ENCODE results near the gene ZNF577. TPM values are rescaled to one million over a fixed set of nuclear protein-coding genes. Genes with fewer than 3 reads are reported as not detected.
A peak's percentile ranks its signal among the peaks of the same experiment; 100 is the strongest.

Gene ZNF577
- total and polyA plus RNA-seq, 3 experiments from 2014 or later = 4.6 to 5.2 (median 4.8) TPM

GRCh38 chr19:51901860-51902259 is 14.1 kb upstream of the ZNF577 start:
- no peaks in the 10 kb centered on the region for H3K27me3 ChIP-seq (ENCODE audit: insufficient read depth, low read length, poor library complexity, severe bottlenecking)
- ChIA-PET CTCF (no interaction called here), POLR2A (no interaction called here)
- Mint-ChIP-seq H3K36me3 (peaks cover 25 to 82% (median 73%) of the 10 kb centered on the region in 3 donors), H3K9me3 (peaks cover 29 to 92% (median 79%) of the 10 kb centered on the region in 5 donors), H3K27ac (no peak overlapping the region), H3K4me3 (peak overlapping the region in 1 of 7 donors; percentile 59), H3K4me1 (peaks cover 20 to 37% (median 27%) of the 10 kb centered on the region in 3 donors), H3K27me3 (peaks cover 5% of the 10 kb centered on the region in 2 donors)
- no peak overlapping the region for H3K27ac ChIP-seq (ENCODE audit: low read depth, low read length)
- peaks cover 34% of the 10 kb centered on the region for H3K36me3 ChIP-seq (ENCODE audit: insufficient read depth, low read length)
- DNase-seq = no peak
- no peak overlapping the region for H3K4me3 ChIP-seq (ENCODE audit: low read length)
- H3K4me1 ChIP-seq (ENCODE audit: insufficient read depth, low read length) = peaks cover 14% of the 10 kb centered on the region
- peaks cover 51% of the 10 kb centered on the region for H3K9me3 ChIP-seq (ENCODE audit: low read length)

GRCh38 chr19:51891193-51891747 is 3.5 kb upstream of the ZNF577 start:
- no peaks in the 10 kb centered on the region for H3K4me1 ChIP-seq (ENCODE audit: insufficient read depth, low read length)
- H3K27ac Mint-ChIP-seq = no peak overlapping the region
- no peaks in the 10 kb centered on the region for H3K27me3 Mint-ChIP-seq
- no peak overlapping the region for H3K4me3 Mint-ChIP-seq
- H3K36me3 Mint-ChIP-seq = peaks cover 50 to 92% (median 89%) of the 10 kb centered on the region in 3 donors
- peak overlapping the region; percentile 45 for H3K4me3 ChIP-seq (ENCODE audit: low read length)
- H3K4me1 Mint-ChIP-seq = peaks cover 0 to 17% (median 7%) of the 10 kb centered on the region in 3 donors
- ChIA-PET CTCF (no interaction called here), POLR2A (no interaction called here)
- peaks cover 82% of the 10 kb centered on the region for H3K9me3 ChIP-seq (ENCODE audit: low read length)
- no peak overlapping the region for H3K27ac ChIP-seq (ENCODE audit: low read depth, low read length)
- no peaks in the 10 kb centered on the region for H3K27me3 ChIP-seq (ENCODE audit: insufficient read depth, low read length, poor library complexity, severe bottlenecking)
- no peak for DNase-seq
- peaks cover 57% of the 10 kb centered on the region for H3K36me3 ChIP-seq (ENCODE audit: insufficient read depth, low read length)
- peaks cover 55 to 98% (median 97%) of the 10 kb centered on the region in 5 donors for H3K9me3 Mint-ChIP-seq

- Histone ChIP-seq H3K9me3 (ENCODE audit: low read length) (peaks cover 84% of the 10 kb centered on the region), H3K27ac (ENCODE audit: low read depth, low read length) (no peak overlapping the region), H3K4me1 (ENCODE audit: insufficient read depth, low read length) (no peaks in the 10 kb centered on the region), H3K36me3 (ENCODE audit: insufficient read depth, low read length) (peaks cover 45% of the 10 kb centered on the region), H3K27me3 (ENCODE audit: insufficient read depth, low read length, poor library complexity, severe bottlenecking) (no peaks in the 10 kb centered on the region), H3K4me3 (ENCODE audit: low read length) (no peak overlapping the region)
- Mint-ChIP-seq H3K27ac (no peak overlapping the region), H3K4me1 (peaks cover 0 to 17% (median 7%) of the 10 kb centered on the region in 3 donors), H3K9me3 (peaks cover 58 to 97% (median 96%) of the 10 kb centered on the region in 5 donors), H3K27me3 (no peaks in the 10 kb centered on the region), H3K36me3 (peaks cover 40 to 89% (median 86%) of the 10 kb centered on the region in 3 donors), H3K4me3 (no peak overlapping the region)
- ChIA-PET POLR2A (no interaction called here), CTCF (no interaction called here)
- no peak for DNase-seq
These were observed 2.2 kb upstream of the ZNF577 start for GRCh38 chr19:51889934-51890333.

- H3K4me3 ChIP-seq (ENCODE audit: low read length) = no peak overlapping the region
- Mint-ChIP-seq H3K36me3 (peaks cover 30 to 84% (median 82%) of the 10 kb centered on the region in 3 donors), H3K27ac (no peak overlapping the region), H3K9me3 (peaks cover 67 to 94% (median 89%) of the 10 kb centered on the region in 5 donors), H3K4me1 (peaks cover 0 to 17% (median 7%) of the 10 kb centered on the region in 3 donors), H3K4me3 (no peak overlapping the region), H3K27me3 (no peaks in the 10 kb centered on the region)
- POLR2A ChIA-PET = no interaction called here
- no peaks in the 10 kb centered on the region for H3K27me3 ChIP-seq (ENCODE audit: insufficient read depth, low read length, poor library complexity, severe bottlenecking)
- CTCF ChIA-PET = no interaction called here
- no peak overlapping the region for H3K27ac ChIP-seq (ENCODE audit: low read depth, low read length)
- no peak for DNase-seq
- H3K36me3 ChIP-seq (ENCODE audit: insufficient read depth, low read length) = peaks cover 14% of the 10 kb centered on the region
- peaks cover 79% of the 10 kb centered on the region for H3K9me3 ChIP-seq (ENCODE audit: low read length)
- no peaks in the 10 kb centered on the region for H3K4me1 ChIP-seq (ENCODE audit: insufficient read depth, low read length)
These were observed 3.0 kb downstream of the ZNF577 start for GRCh38 chr19:51884713-51885112.

GRCh38 chr19:51882518-51882917 is 5.2 kb downstream of the ZNF577 start:
- peaks cover 63% of the 10 kb centered on the region for H3K9me3 ChIP-seq (ENCODE audit: low read length)
- DNase-seq = no peak
- H3K27ac Mint-ChIP-seq = no peak overlapping the region
- H3K36me3 ChIP-seq (ENCODE audit: insufficient read depth, low read length) = peaks cover 24% of the 10 kb centered on the region
- H3K27ac ChIP-seq (ENCODE audit: low read depth, low read length) = no peak overlapping the region
- H3K4me1 Mint-ChIP-seq = peaks cover 0 to 9% (median 1%) of the 10 kb centered on the region in 3 donors
- H3K9me3 Mint-ChIP-seq = peaks cover 63 to 91% (median 86%) of the 10 kb centered on the region in 5 donors
- no peaks in the 10 kb centered on the region for H3K27me3 ChIP-seq (ENCODE audit: insufficient read depth, low read length, poor library complexity, severe bottlenecking)
- ChIA-PET POLR2A (no interaction called here), CTCF (no interaction called here)
- no peaks in the 10 kb centered on the region for H3K4me1 ChIP-seq (ENCODE audit: insufficient read depth, low read length)
- no peak overlapping the region for H3K4me3 ChIP-seq (ENCODE audit: low read length)
- H3K27me3 Mint-ChIP-seq = no peaks in the 10 kb centered on the region
- H3K4me3 Mint-ChIP-seq = no peak overlapping the region
- H3K36me3 Mint-ChIP-seq = peaks cover 39 to 85% (median 82%) of the 10 kb centered on the region in 3 donors

- H3K36me3 Mint-ChIP-seq = peaks cover 46 to 87% (median 77%) of the 10 kb centered on the region in 3 donors
- CTCF ChIA-PET = no interaction called here
These were observed 14.7 kb downstream of the ZNF577 start for GRCh38 chr19:51873097-51873496.

GRCh38 chr19:51861870-51862622 is 25.7 kb downstream of the ZNF577 start:
- Histone ChIP-seq H3K36me3 (ENCODE audit: insufficient read depth, low read length) (no peaks in the 10 kb centered on the region), H3K27me3 (ENCODE audit: insufficient read depth, low read length, poor library complexity, severe bottlenecking) (no peaks in the 10 kb centered on the region), H3K4me1 (ENCODE audit: insufficient read depth, low read length) (no peaks in the 10 kb centered on the region), H3K4me3 (ENCODE audit: low read length) (no peak overlapping the region), H3K9me3 (ENCODE audit: low read length) (peaks cover 38% of the 10 kb centered on the region), H3K27ac (ENCODE audit: low read depth, low read length) (no peak overlapping the region)
- Mint-ChIP-seq H3K9me3 (peaks cover 55 to 94% (median 85%) of the 10 kb centered on the region in 5 donors), H3K36me3 (peaks cover 9 to 43% (median 31%) of the 10 kb centered on the region in 3 donors), H3K27ac (no peak overlapping the region), H3K4me1 (no peaks in the 10 kb centered on the region), H3K4me3 (no peak overlapping the region), H3K27me3 (no peaks in the 10 kb centered on the region)
- ChIA-PET CTCF (no interaction called here), POLR2A (no interaction called here)
- DNase-seq = no peak

More at GRCh38 chr19:51873097-51873496, 14.7 kb downstream of the ZNF577 start:
- H3K4me1 Mint-ChIP-seq = no peaks in the 10 kb centered on the region
- POLR2A ChIA-PET = no interaction called here
- no peak overlapping the region for H3K4me3 Mint-ChIP-seq
- peaks cover 67% of the 10 kb centered on the region for H3K9me3 ChIP-seq (ENCODE audit: low read length)
- H3K9me3 Mint-ChIP-seq = peaks cover 77 to 100% (median 99%) of the 10 kb centered on the region in 5 donors
- H3K27me3 Mint-ChIP-seq = peaks cover 0 to 1% of the 10 kb centered on the region in 2 donors
- H3K27ac ChIP-seq (ENCODE audit: low read depth, low read length) = no peak overlapping the region
- H3K4me3 ChIP-seq (ENCODE audit: low read length) = peak overlapping the region; percentile 33
- H3K36me3 ChIP-seq (ENCODE audit: insufficient read depth, low read length) = peaks cover 48% of the 10 kb centered on the region
- H3K27ac Mint-ChIP-seq = peak overlapping the region in 1 of 8 donors; percentile 64
- no peaks in the 10 kb centered on the region for H3K27me3 ChIP-seq (ENCODE audit: insufficient read depth, low read length, poor library complexity, severe bottlenecking)
- DNase-seq = no peak
- no peaks in the 10 kb centered on the region for H3K4me1 ChIP-seq (ENCODE audit: insufficient read depth, low read length)

- H3K4me1 Mint-ChIP-seq = no peaks in the 10 kb centered on the region
- CTCF ChIA-PET = no interaction called here
- H3K27ac Mint-ChIP-seq = no peak overlapping the region
- DNase-seq = no peak
- H3K36me3 Mint-ChIP-seq = peaks cover 1 to 14% (median 2%) of the 10 kb centered on the region in 3 donors
- no peaks in the 10 kb centered on the region for H3K27me3 Mint-ChIP-seq
- H3K27me3 ChIP-seq (ENCODE audit: insufficient read depth, low read length, poor library complexity, severe bottlenecking) = no peaks in the 10 kb centered on the region
- H3K9me3 ChIP-seq (ENCODE audit: low read length) = peaks cover 6% of the 10 kb centered on the region
- H3K27ac ChIP-seq (ENCODE audit: low read depth, low read length) = no peak overlapping the region
- no peak overlapping the region for H3K4me3 ChIP-seq (ENCODE audit: low read length)
- no peaks in the 10 kb centered on the region for H3K4me1 ChIP-seq (ENCODE audit: insufficient read depth, low read length)
- no peaks in the 10 kb centered on the region for H3K36me3 ChIP-seq (ENCODE audit: insufficient read depth, low read length)
- POLR2A ChIA-PET = no interaction called here
- no peak overlapping the region for H3K4me3 Mint-ChIP-seq
- peaks cover 31 to 56% (median 47%) of the 10 kb centered on the region in 5 donors for H3K9me3 Mint-ChIP-seq
These were observed 50.6 kb downstream of the ZNF577 start for GRCh38 chr19:51837145-51837544.
